Inflammatory macrophage (primary cell): ENCODE measurements around the gene KDM8.
"Not testable (repeated sequence)": the region's sequence is repeated elsewhere in the genome, so short reads cannot be mapped to it uniquely, and the experiment has no call there.

ENCODE experiments used
- DNase-seq, 2 donors: peaks; one replicate each; pipeline ENCODE4 v3.0.0-alpha.2; 2020 to 2022

The KDM8 gene

DNA sequence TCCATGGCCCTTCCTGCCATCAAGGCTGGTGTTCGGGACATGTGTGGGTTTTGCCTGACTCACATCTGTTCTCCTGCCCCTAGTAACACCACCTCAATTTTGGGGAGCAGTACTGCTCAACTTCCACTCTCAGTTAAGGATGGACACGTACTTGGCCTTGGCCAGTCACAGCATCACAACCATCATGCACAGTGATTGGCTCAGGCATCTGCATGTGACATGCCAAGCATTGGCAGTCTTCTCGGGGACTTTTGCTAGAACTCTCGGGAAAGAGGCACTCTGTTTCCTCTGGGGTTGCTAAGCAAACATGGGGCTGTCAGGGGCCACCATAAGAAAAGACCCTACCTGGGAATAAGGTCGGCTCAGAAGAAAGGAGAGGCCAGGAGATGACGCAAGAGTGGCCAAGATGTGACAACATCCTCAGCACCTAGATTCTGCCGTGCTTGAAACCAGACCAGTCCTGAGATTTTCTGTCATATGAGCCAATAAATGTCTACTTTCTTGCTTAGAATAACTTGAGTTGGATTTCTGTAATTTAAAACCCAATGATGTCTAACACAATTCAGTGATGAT is 11.9 kb upstream of the KDM8 start:
- DNase-seq, result no peak

DNA sequence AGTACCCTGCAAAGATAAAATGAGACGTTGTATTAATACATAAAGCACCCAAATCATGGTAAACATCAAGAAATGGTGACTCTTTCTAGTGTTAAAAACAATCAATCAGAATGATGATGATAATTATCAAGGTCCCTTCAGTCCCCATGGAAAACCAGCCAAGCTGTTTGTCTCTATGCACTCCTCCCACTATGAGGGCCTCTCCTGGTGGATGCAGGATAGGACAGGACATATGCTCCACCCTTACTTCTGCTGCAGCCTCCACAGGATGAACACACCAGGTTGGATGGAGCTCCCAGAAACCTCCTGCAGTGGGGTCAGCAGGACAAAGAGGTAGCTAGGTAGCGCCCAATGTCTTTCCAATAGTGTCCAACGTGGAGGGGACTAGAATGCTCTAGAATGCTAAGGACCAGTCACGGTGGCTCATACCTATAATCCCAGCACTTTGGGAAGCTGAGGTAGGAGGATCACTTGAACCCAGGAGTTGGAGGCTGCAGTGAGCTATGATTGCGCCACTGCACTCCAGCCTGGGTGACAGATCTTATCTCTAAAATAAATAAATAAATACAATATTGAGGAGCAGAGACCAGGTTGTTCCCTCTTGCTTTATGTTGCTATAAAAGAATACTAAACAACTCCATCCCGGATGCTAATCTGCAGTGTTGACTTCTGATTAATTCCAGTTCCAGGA is 9.9 kb upstream of the KDM8 start:
- DNase-seq, result no peak

GRCh38 chr16:27195076-27195741 is 8.1 kb upstream of the KDM8 start:
- no peak for DNase-seq

- no peak for DNase-seq
Observed at GRCh38 chr16:27195941-27196595, 7.3 kb upstream of the KDM8 start.

GRCh38 chr16:27197004-27197403 is 6.3 kb upstream of the KDM8 start:
- DNase-seq, result no peak

DNA sequence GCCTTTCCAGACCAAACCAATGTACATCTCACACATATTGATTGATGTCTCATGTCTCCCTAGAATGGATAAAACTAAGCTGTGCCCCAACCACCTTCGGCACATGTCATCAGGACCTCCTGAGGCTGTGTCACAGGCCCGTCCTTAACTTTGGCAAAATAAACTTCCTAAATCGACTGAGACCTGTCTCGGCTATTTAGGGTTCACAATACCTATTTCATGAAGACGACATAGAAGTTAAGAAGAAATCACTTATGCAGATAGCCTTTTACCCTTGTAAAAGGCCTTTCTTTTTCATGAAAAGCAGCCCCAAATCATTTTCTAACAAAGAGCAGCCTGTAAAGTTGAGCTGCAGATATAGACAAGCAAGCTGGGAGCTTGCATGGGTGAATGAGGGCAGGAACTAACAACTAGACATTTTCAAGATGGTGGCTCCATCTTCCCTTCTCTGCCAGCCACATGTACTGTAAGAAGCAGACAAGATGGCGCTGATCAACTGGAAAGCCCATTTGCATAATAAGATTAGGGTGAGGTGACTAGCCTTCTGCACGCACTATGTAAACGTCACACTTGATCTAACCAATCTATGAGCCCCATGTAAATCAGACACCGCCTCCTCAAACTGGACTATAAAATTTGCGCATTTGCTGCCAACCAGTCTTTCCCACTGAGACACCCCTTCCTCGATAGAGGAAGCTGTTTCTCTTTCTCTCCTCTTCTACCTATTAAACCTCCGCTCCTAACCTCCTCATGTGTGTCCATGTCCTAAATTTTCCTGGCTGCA is 4.7 kb upstream of the KDM8 start:
- no peak for DNase-seq

DNA sequence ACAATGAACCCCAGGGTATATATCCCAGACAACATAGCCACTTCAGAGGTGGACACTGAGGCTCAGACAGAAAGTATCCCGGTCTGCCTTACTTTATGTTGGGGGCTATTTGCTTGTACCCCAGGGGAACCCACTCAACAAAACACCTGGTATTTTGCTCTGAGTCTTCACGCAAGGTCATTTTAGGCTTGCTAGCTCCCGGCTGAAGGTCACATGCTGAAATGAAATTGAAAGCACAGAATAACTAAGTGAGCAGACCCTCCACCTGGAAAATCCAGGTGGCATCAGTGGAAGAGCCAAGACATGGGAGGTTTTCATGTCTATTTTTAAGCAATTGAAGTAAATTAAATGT is 4.1 kb upstream of the KDM8 start:
- DNase-seq, result no peak

DNA sequence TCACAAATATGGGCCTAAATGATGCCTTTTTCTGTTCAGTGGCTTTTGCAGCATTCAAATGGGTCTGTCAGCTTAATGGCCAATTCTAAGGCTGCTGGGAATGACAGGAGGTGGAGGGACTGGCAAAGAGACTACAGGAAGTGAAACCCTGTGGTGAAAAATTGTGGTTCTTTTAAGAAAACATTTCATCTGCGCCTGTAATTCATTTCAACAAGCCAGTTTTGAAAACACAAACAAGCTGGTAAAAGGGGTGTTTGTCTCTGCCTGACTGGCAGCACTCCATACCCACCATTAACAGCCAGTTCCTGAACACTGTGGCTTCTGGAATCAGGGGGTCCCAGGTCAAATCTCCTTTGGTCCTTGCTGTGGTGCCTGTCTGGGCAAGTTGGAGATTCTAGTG is 3.6 kb upstream of the KDM8 start:
- peak; percentile 75 to 79 for DNase-seq

GRCh38 chr16:27200914-27201313 is 2.4 kb upstream of the KDM8 start:
- DNase-seq, result not testable (repeated sequence)

DNA sequence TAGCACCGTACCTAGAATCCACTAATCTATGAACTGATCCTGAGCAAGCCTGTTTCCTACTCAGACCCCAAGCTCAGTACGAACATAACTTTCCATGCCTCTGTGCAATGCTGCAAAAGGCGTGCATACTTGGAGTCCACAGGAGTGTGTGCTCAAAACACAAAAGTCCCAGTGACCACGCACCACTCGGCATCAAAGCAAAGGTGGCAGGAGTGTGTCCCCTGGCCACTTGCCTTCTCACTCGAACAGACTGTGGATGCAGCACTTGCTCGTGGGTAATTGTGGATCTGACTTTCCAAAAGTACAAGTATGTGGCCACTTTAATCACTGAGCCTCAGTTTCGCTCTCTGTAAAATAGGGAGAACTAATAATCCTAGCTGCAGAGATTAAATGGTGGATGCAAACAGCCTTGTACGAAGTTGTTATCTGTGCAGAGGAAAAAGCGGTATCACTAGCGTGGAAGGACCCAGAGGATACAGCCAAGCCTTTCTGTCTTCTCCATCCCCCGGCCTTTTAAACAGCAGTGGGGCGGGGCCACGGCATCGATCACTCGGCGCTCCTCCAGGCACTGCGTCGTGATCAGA is 311 bp upstream of the KDM8 start:
- DNase-seq, result no peak

DNA sequence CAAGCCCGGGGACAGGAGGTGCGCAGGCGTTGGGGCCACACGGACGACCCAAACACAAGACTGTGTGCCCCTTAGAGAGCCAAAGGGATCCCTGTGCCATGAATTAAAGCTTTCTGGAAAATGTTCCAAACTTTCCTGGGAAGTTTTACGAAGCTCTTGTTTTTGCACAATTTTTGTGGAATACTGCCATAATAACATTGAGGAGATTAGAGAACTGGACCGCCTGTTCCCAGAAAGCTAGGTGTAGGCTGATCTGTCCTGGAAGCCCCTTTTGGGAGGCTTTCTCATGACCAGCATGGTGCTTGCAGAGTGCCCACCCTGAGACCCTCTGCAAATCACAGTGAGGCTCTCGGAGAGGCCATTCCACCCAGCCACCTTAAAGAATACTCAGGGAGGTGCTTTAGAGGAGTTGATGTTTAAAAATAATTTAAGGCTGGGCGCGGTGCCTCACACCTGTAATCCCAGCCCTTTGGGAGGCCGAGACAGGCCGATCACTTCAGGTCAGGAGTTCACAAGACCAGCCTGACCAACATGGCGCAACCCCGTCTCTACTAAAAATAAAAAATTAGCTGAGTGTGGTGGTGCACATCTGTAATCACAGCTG is 1.1 kb downstream of the KDM8 start:
- DNase-seq, result no peak

DNA sequence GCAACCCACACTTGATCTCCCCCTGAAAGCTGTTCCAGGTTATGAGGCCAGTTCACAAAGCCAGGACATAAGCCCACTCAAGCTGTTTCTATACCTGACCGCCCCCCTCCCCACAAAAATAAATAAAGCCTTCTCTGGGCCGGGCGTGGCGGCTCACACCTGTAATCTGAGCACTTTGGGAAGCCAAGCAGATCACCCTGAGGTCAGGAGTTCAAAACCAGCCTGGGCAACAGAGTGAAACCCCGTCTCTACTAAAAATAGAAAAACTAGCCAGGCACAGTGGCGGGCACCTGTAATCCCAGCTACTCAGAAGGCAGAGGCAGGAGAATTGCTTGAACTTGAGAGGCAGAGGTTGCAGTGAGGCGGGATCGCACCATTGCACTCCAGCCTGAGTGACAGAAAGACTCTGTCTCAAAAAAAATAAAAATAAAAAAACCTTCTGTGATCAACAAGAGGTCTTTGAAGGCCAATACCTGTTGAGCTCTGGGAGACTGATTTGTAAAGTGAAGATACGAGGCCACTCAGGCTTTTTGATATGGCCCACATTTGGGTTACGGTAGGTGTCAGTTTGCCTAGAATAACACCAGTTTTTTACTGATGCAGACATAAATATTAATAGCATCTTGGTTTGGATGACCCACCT is 2.2 kb downstream of the KDM8 start:
- DNase-seq, result no peak

GRCh38 chr16:27207121-27207520 is 3.8 kb downstream of the KDM8 start:
- not testable (repeated sequence) for DNase-seq

- DNase-seq, result no peak
Observed at GRCh38 chr16:27208081-27208680, 4.9 kb downstream of the KDM8 start.

DNA sequence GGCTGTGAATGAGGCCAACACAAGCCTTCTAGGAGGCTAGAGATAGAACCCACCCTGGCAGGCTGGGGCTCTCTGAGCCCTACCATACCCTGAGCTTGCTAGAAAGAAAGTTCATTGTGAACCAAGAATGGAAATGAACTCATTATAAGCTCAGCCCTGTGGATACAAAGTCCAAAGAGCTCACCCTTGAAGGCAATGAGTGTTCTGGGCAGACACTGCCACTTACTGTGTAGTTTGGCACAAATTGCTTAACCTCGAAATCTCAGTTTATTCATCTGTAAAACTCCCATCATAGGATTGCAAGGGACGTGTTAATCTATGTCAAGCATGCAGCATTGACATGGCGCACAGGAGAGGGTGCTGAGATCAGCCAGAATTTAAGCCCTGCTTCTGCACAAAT is 5.5 kb downstream of the KDM8 start:
- no peak for DNase-seq

DNA sequence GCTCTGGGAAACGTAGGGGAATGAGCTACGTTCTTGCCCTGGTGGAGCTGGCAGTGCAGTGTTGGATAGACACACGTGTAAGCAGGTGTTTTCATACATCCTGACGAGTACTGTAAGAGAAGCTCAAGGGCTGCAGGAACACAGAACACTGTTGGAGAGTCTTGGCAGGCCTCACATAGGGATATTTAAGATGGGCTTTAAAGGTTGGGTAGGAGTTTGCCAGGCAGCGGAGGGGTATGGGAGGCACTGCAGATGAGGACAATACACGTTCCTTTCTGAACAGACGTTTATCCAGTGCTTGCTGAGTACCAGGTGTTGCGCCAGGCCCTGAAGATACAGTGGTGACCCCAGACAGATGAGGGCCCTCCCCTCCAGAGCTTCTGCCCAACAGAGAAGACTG is 6.3 kb downstream of the KDM8 start:
- DNase-seq, result no peak

DNA sequence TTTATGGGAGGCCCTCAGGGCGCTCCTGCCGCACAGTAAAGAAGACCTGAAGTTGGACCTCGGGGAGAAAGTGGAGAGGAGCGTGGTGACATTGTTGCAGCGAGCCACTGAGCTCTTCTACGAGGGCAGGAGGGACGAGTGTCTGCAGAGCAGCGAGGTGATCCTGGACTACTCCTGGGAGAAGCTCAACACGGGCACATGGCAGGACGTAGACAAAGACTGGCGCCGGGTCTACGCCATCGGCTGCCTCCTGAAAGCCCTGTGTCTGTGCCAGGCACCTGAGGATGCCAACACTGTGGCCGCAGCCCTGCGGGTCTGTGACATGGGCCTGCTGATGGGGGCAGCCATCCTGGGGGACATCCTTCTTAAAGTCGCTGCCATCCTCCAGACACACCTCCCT is 6.8 kb downstream of the KDM8 start:
- no peak for DNase-seq

DNA sequence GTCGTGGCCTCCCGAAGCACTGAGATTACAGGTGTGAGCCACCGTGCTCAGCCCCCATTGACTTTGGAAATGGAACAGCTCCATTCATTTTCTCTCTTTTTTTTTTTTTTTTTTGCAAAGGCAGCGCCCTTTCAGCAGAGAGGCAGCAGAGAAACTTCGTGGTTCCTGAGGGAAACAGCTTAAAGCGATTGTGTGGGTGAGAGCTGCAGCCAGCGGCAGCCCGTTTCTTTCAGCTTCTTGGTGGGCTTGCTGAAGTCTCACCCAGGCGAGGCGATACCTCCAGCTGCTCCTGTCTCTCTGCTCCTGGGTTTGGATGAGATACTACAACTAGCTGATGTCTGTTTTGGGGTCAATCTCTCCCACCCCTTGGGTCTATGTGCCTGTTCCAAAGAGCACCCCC is 7.7 kb downstream of the KDM8 start:
- DNase-seq, result no peak

DNA sequence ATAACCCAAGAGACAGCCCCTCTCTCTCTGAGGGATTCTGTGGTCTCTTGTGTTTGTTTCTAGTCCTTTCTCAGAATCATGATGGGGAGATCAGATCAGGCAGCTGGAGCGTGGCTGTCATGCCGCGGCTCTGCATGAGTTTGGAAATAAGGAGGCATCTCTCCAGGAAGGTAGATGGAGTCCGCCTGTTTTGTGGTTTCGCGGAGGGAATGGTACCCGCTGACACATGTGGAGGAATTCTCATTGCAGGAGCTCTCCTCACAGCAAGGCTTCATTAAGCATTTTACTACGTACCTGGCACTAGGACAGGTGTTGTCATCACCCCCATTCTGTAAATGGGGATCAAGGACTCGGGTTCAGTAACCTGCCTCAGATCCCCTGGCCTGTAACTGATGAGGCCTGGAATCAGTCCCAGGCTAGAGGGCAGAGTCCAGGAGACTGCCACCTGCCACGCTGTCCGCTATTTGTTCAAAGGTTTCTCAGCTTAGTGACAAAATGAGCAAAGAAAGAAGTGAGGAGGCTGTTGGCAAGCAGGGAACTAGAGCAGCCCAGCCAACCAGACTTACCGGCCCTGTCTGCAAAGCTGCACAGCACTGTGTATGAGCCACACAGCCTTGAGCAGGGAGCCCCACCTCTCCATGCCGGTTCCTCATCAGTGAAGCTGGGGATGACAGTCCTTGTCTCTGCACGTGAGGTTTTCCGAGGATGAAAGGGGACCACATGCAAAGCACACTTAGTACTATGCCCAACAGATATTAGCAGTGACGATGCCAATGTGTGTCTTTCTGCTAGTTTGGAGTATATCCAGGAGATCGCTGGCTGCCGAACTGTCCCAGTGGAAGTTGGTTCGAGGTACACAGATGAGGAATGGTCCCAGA is 11.0 kb downstream of the KDM8 start:
- no peak for DNase-seq

- DNase-seq, result no peak
Observed at GRCh38 chr16:27215660-27216059, 12.3 kb downstream of the KDM8 start.
